Upper lobe of right lung (tissue), 1 donor: ENCODE results near the gene PLEKHJ1. TPM values are rescaled to one million over a fixed set of nuclear protein-coding genes. Genes with fewer than 3 reads are reported as not detected.
A peak's percentile ranks its signal among the peaks of the same experiment; 100 is the strongest.

Experiments used
- ATAC-seq: fragments of 200-7000 bp; cut with Tn5 transposase; one replicate; pipeline ENCODE4 v1.9.1; 2020; ENCODE audit warnings: mild to moderate bottlenecking, moderate library complexity
- DNase-seq: peaks from one replicate; pipeline ENCODE4 v3.0.0-alpha.2; 2020
- H3K27ac ChIP-seq: fragments of 200-600 bp; one replicate; pipeline ENCODE4 v1.8.0; 2022
- H3K27me3 ChIP-seq: fragments of 200-600 bp; one replicate; pipeline ENCODE4 v1.8.0; 2022; ENCODE audit warnings: mild to moderate bottlenecking
- H3K36me3 ChIP-seq: fragments of 200-600 bp; one replicate; pipeline ENCODE4 v1.8.0; 2022
- H3K4me1 ChIP-seq: fragments of 200-600 bp; one replicate; pipeline ENCODE4 v1.8.0; 2022
- H3K4me3 ChIP-seq: fragments of 200-600 bp; one replicate; pipeline ENCODE4 v1.8.0; 2022; ENCODE audit warnings: mild to moderate bottlenecking
- H3K9me3 ChIP-seq: fragments of 200-600 bp; one replicate; pipeline ENCODE4 v1.8.0; 2022
- CTCF ChIP-seq: fragments of 200-600 bp; IDR thresholded peaks from one replicate; pipeline ENCODE4 v1.8.0; 2022; ENCODE audit warnings: antibody characterized with exemption
- intact Hi-C: fragments of 100-400 bp; cut with DNase I; formaldehyde crosslinking; loops from one replicate; pipeline ENCODE4 v1.11.0; 2022
- total RNA-seq: library from RNA; stranded (reverse); fragmentation: NEBNext Ultra II Directional; extraction: Animal tissue kit (Norgen Biotek cat#: 25700); gene quantifications from one replicate; pipeline ENCODE4 v1.2.1, GENCODE V29; 2021
- donor health status: DM: no; HTN: yes; CAD: no; lungs with severe emphysema.

PLEKHJ1 gene
- total RNA-seq, 1 donor from 2014 or later, result 54.6 TPM

- no peak for TF ChIP-seq CTCF
- peaks cover 28% of the 10 kb centered on the region for H3K4me1 ChIP-seq
- peaks cover 42% of the 10 kb centered on the region for H3K27me3 ChIP-seq
- H3K27ac ChIP-seq, result no peak overlapping the region
- intact Hi-C loops, result no loop called here
- DNase-seq (no peak), ATAC-seq (no peak)
- no peak overlapping the region for H3K4me3 ChIP-seq
- H3K36me3 ChIP-seq, result peaks cover 44% of the 10 kb centered on the region
- no peaks in the 10 kb centered on the region for H3K9me3 ChIP-seq
Measured at GRCh38 chr19:2248136-2249009, 12.2 kb upstream of the PLEKHJ1 start.

GRCh38 chr19:2247433-2248101 is 11.4 kb upstream of the PLEKHJ1 start:
- no peak for ATAC-seq
- intact Hi-C loops, result no loop called here
- Histone ChIP-seq H3K27ac (no peak overlapping the region), H3K36me3 (peaks cover 46% of the 10 kb centered on the region), H3K4me1 (peaks cover 28% of the 10 kb centered on the region), H3K4me3 (no peak overlapping the region), H3K9me3 (no peaks in the 10 kb centered on the region), H3K27me3 (peaks cover 34% of the 10 kb centered on the region)
- no peak for TF ChIP-seq CTCF
- DNase-seq, result no peak

- H3K9me3 ChIP-seq, result no peaks in the 10 kb centered on the region
- TF ChIP-seq CTCF, result no peak
- no peak overlapping the region for H3K27ac ChIP-seq
- no peak overlapping the region for H3K4me3 ChIP-seq
- no peak for DNase-seq
- peaks cover 46% of the 10 kb centered on the region for H3K36me3 ChIP-seq
- H3K27me3 ChIP-seq, result peaks cover 27% of the 10 kb centered on the region
- peak; percentile 4 for ATAC-seq
- intact Hi-C loops, result no loop called here
- peaks cover 28% of the 10 kb centered on the region for H3K4me1 ChIP-seq
Measured at GRCh38 chr19:2246801-2247361, 10.8 kb upstream of the PLEKHJ1 start.

GRCh38 chr19:2246014-2246620 is 10.0 kb upstream of the PLEKHJ1 start:
- TF ChIP-seq CTCF, result no peak
- ATAC-seq (no peak), DNase-seq (no peak)
- H3K4me1 ChIP-seq, result peaks cover 32% of the 10 kb centered on the region
- H3K27me3 ChIP-seq, result peaks cover 22% of the 10 kb centered on the region
- no peak overlapping the region for H3K27ac ChIP-seq
- no peak overlapping the region for H3K4me3 ChIP-seq
- no peaks in the 10 kb centered on the region for H3K9me3 ChIP-seq
- intact Hi-C loops, result no loop called here
- peaks cover 46% of the 10 kb centered on the region for H3K36me3 ChIP-seq

GRCh38 chr19:2245273-2245672 is 9.1 kb upstream of the PLEKHJ1 start:
- Histone ChIP-seq H3K4me3 (no peak overlapping the region), H3K27me3 (peaks cover 14% of the 10 kb centered on the region), H3K36me3 (peaks cover 46% of the 10 kb centered on the region), H3K9me3 (no peaks in the 10 kb centered on the region), H3K27ac (no peak overlapping the region), H3K4me1 (peaks cover 33% of the 10 kb centered on the region)
- ATAC-seq, result no peak
- intact Hi-C loops, result no loop called here
- DNase-seq, result no peak
- TF ChIP-seq CTCF, result no peak
